ENCODE measurements around the gene SORL1. TPM values are rescaled to one million over a fixed set of nuclear protein-coding genes. Genes with fewer than 3 reads are reported as not detected.

Gene SORL1
- total RNA-seq, 2 experiments from 2014 or later: 66.8 to 67.2 TPM

DNA sequence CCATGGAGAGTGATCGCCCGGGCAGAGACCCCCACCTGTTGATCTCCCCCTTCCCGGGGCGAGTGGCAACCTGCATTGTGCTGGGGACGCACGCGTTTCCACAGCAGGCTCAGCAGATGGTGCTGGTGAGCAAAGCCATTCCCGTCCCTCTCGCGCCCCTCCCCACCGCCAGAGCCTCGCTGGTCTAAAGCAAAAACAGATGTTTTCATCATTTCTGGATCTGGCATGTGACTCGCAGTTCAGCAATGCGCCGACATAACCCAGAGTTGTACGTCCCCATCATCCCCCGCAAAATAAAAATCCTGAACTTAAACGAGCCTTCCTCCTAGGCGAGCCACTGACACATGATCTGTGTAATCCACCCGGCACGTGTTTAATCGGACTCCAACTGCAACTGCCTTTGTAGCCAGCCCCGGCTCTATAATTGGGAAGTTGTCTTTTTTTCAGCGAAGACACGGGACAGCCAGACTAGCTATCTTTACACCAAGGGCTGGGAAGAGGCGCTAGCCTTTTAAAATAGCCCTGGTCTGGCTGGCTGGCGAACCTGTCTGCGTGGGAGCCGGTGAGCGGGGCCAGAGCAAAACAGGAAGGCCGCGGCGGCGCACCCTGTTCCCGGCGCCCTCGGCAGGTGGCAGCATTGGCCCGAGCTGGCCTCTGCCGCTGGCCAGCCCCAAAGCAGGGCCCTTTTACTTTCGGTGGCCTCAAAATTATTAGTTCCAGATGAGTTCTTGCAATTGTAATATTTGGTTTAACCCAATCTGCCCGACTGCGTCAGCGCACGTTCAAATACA is 203.6 kb downstream of the SORL1 start:
- peaks cover 6% of the 10 kb centered on the region for H3K27me3 Mint-ChIP-seq (ENCODE audit: low read depth)
- peak; percentile 82 for DNase-seq
- CTCF ChIA-PET: interaction anchor here (0.6 to 2.2 kb wide), 21 partner anchors 8 to 673 kb away, joined by 3 to 13 read pairs (median 4); no protein-coding TSS in a partner anchor
- peak overlapping the region; percentile 26 for H3K27ac Mint-ChIP-seq
- H3K36me3 Mint-ChIP-seq (ENCODE audit: low read depth): no peaks in the 10 kb centered on the region
- intact Hi-C loops (cut with micrococcal nuclease): loop anchor here (1.0 to 10.0 kb wide), 7 partner anchors 337 to 1199 kb away; no protein-coding TSS in a partner anchor
- no peaks in the 10 kb centered on the region for H3K9me3 Mint-ChIP-seq
- peak overlapping the region; percentile 74 for H3K4me3 Mint-ChIP-seq
- H3K4me1 Mint-ChIP-seq (ENCODE audit: low read depth): peaks cover 22% of the 10 kb centered on the region

DNA sequence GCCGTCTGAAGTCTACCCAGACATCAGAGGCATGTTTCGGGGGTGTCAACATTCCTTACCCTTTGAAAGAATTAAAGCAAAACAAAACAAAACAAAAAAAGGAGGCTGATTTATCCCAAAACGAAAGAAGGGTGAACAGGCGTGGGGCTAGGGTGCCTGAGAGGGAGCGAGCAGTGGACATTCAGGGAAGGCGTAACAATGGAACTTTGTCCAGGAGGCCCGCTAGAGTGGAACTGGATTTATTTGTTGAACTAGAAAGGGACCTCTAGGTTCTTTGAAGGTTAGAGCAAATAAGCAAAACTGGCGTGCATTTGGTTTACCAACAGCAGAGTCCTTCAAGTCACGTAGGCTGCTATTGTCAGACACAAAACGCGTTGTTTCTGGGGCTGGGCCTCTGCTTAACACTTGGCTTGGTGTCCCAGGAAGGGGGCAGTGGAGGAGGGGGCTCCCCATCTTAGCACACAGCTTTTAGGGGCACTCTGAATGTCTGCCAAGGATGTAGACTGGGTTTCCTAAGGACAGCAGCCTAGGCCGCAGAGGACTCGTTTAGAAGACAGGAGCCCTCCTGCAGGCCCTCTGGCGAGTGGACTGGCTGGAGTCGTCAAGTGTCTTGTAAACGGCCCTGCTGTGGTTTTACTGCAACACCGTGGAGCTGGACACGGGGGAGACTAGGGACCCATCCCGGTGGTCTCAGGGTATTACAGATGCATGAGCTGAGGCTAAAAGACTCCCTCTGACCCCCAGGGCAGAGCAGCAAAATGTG is 204.4 kb downstream of the SORL1 start:
- H3K4me3 Mint-ChIP-seq: peak overlapping the region; percentile 74
- CTCF ChIA-PET: interaction anchor here (0.6 to 1.6 kb wide), 7 partner anchors 9 to 547 kb away, joined by 3 to 4 read pairs (median 4); no protein-coding TSS in a partner anchor
- H3K27me3 Mint-ChIP-seq (ENCODE audit: low read depth): peaks cover 6% of the 10 kb centered on the region
- no peaks in the 10 kb centered on the region for H3K36me3 Mint-ChIP-seq (ENCODE audit: low read depth)
- H3K9me3 Mint-ChIP-seq: no peaks in the 10 kb centered on the region
- no peak for DNase-seq
- H3K27ac Mint-ChIP-seq: no peak overlapping the region
- intact Hi-C loops (cut with micrococcal nuclease): loop anchor here (1.0 to 10.0 kb wide), 4 partner anchors 409 to 1198 kb away; no protein-coding TSS in a partner anchor
- peaks cover 14% of the 10 kb centered on the region for H3K4me1 Mint-ChIP-seq (ENCODE audit: low read depth)

DNA sequence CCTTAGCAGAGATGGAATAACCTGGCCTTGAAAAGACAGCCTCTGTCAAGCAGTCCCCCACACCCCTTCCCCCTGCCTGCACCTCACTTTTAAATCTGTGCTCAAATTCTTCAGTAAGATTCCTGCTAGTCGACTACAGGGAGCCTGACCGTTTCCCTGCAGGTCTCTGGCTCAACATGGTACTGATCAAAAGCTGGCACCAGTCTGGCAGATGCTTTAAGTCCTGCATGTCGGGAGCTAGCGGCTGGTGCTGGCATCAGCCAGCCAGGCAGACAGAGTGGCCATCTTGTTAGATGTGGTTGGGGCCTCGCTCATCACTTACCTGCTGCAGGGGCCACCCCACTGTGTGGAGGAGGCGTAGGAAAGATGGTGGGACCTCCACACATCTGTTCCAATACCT is 205.0 kb downstream of the SORL1 start:
- Mint-ChIP-seq H3K36me3 (ENCODE audit: low read depth) (no peaks in the 10 kb centered on the region), H3K4me1 (ENCODE audit: low read depth) (peaks cover 12% of the 10 kb centered on the region), H3K27me3 (ENCODE audit: low read depth) (peaks cover 6% of the 10 kb centered on the region), H3K9me3 (no peaks in the 10 kb centered on the region), H3K27ac (no peak overlapping the region), H3K4me3 (no peak overlapping the region)
- no peak for DNase-seq
- CTCF ChIA-PET: interaction anchor here (1.4 kb wide), 2 partner anchors 13 to 547 kb away, joined by 4 read pairs; no protein-coding TSS in a partner anchor
- intact Hi-C loops (cut with micrococcal nuclease): loop anchor here (5.0 to 10.0 kb wide), 2 partner anchors 410 to 1198 kb away; no protein-coding TSS in a partner anchor

GRCh38 chr11:121659811-121660210 is 207.7 kb downstream of the SORL1 start:
- DNase-seq: no peak
- CTCF ChIA-PET: no interaction called here
- Mint-ChIP-seq H3K27ac (no peak overlapping the region), H3K36me3 (ENCODE audit: low read depth) (no peaks in the 10 kb centered on the region), H3K27me3 (ENCODE audit: low read depth) (peaks cover 6% of the 10 kb centered on the region), H3K9me3 (no peaks in the 10 kb centered on the region), H3K4me3 (no peak overlapping the region), H3K4me1 (ENCODE audit: low read depth) (peaks cover 11% of the 10 kb centered on the region)
- intact Hi-C loops (cut with micrococcal nuclease): loop anchor here (5.0 to 10.0 kb wide), 2 partner anchors 413 to 1195 kb away; no protein-coding TSS in a partner anchor

DNA sequence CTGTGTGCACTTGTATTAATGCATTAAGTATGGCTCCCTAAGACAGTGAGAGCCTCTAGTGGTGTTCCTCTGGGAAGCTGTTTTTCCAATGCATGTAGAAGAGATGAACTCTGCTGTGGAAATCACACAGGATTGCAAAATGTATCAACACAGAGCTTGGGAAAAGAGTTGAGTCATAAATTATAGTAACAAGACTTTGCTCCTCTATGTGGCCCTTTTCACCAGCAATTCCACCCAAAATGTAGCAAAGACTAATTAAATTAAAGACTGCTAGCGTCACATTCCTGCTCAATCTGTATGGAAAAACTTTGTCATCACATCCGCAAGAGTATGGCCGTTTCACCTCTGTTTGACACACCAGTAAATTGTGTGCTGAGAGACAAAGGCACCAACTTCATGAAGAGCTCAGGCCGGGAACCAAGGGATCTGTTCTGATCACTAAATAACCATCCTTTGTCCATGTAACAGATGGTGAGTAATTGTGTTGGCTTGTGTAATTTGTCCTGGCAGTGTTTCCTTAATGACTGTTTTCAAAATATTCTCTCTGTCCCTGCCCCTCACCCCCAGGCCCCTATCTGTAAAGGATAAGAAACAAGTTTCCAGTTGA is 209.9 kb downstream of the SORL1 start:
- Mint-ChIP-seq H3K9me3 (no peaks in the 10 kb centered on the region), H3K27ac (no peak overlapping the region), H3K4me3 (no peak overlapping the region), H3K4me1 (ENCODE audit: low read depth) (no peaks in the 10 kb centered on the region), H3K36me3 (ENCODE audit: low read depth) (no peaks in the 10 kb centered on the region), H3K27me3 (ENCODE audit: low read depth) (no peaks in the 10 kb centered on the region)
- no peak for DNase-seq
- CTCF ChIA-PET: interaction anchor here (1.3 to 1.5 kb wide), 2 partner anchors 540 to 541 kb away, joined by 4 read pairs; no protein-coding TSS in a partner anchor
- intact Hi-C loops (cut with micrococcal nuclease): no loop called here

DNA sequence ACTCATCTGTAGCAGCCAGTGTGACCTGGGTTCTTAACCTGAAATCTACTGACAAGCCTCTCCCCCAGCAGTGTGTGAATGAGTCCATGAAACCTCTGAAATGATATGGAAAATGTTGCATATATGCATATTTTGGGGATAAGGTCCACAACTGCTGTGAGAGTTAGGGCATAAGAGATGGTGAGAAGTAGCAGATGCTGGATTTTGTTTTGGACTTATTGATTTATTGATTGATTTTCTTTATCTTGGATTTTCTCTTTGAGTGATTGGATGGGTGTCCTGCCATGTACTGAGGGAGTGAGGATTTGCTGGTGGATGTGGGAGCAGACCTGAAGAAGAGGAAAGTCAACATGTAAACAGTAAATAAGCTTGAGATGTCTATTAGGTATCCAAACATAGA is 212.0 kb downstream of the SORL1 start:
- CTCF ChIA-PET: interaction anchor here (1.5 kb wide), 1 partner anchor 9 kb away, joined by 5 read pairs; no protein-coding TSS in a partner anchor
- Mint-ChIP-seq H3K9me3 (no peaks in the 10 kb centered on the region), H3K27ac (no peak overlapping the region), H3K4me1 (ENCODE audit: low read depth) (no peaks in the 10 kb centered on the region), H3K4me3 (no peak overlapping the region), H3K36me3 (ENCODE audit: low read depth) (no peaks in the 10 kb centered on the region), H3K27me3 (ENCODE audit: low read depth) (no peaks in the 10 kb centered on the region)
- no peak for DNase-seq
- intact Hi-C loops (cut with micrococcal nuclease): no loop called here

DNA sequence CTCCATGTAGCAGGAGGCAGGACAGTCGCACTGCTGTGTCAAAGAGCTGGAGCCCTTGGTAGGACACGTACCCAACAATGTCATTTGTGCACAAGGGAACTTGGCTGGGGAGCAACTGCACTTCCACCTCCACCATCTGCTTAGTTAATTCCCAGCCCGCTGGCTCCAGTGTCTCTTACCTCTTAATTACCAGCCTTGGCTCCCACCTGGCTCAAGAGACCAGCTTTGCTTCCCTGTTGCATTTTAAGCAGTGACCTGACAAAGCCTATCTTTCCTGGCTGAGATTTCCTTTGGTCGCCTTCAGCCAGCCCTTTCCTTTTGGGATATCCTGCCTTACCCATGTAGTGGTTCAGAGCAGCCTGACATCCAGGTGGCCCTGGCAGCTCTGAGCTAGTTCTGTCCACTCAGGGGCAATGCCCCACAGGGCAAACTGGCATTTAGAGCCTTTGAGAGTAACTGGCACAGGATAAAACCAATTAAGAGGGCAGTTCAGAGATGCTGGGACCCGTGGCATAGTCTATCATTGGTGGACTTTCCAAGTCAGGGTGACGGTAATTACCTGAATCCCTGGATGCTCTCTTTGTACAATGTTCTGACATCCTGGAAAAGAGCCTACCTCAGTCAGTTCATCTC is 213.2 kb downstream of the SORL1 start:
- intact Hi-C loops (cut with micrococcal nuclease): no loop called here
- H3K27ac Mint-ChIP-seq: no peak overlapping the region
- CTCF ChIA-PET: interaction anchor here (1.5 kb wide), 1 partner anchor 11 kb away, joined by 5 read pairs; no protein-coding TSS in a partner anchor
- no peaks in the 10 kb centered on the region for H3K36me3 Mint-ChIP-seq (ENCODE audit: low read depth)
- H3K27me3 Mint-ChIP-seq (ENCODE audit: low read depth): no peaks in the 10 kb centered on the region
- no peaks in the 10 kb centered on the region for H3K9me3 Mint-ChIP-seq
- DNase-seq: no peak
- no peaks in the 10 kb centered on the region for H3K4me1 Mint-ChIP-seq (ENCODE audit: low read depth)
- H3K4me3 Mint-ChIP-seq: no peak overlapping the region

- no peak for DNase-seq
- Mint-ChIP-seq H3K4me3 (no peak overlapping the region), H3K27ac (no peak overlapping the region), H3K9me3 (no peaks in the 10 kb centered on the region), H3K27me3 (ENCODE audit: low read depth) (no peaks in the 10 kb centered on the region), H3K4me1 (ENCODE audit: low read depth) (no peaks in the 10 kb centered on the region), H3K36me3 (ENCODE audit: low read depth) (no peaks in the 10 kb centered on the region)
- intact Hi-C loops (cut with micrococcal nuclease): no loop called here
- CTCF ChIA-PET: interaction anchor here (0.6 kb wide), 1 partner anchor 1342 kb away, joined by 5 read pairs; no protein-coding TSS in a partner anchor
These were observed 215.7 kb downstream of the SORL1 start for GRCh38 chr11:121667836-121668235.

DNA sequence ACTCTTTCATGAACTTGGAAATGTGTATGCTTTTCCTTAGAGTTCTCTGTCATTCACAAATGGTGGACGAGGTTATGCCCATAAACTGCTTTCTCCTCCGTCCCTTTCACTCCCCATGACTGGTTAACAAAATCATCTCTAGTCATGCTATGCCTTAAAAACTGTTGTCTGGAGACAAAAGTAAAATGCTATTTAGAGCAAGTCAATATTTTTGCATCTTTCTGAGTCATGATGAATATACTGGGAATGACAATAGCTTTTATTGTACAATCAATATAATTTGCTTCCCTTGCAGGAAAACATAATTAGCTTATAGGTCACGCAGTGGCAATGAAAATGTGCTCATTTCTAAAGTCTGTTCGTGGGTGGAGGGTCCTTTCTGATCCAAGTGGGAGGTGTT is 217.3 kb downstream of the SORL1 start:
- intact Hi-C loops (cut with micrococcal nuclease): no loop called here
- no peaks in the 10 kb centered on the region for H3K27me3 Mint-ChIP-seq (ENCODE audit: low read depth)
- CTCF ChIA-PET: interaction anchor here (1.3 kb wide), 1 partner anchor 13 kb away, joined by 4 read pairs; no protein-coding TSS in a partner anchor
- DNase-seq: no peak
- no peaks in the 10 kb centered on the region for H3K4me1 Mint-ChIP-seq (ENCODE audit: low read depth)
- no peaks in the 10 kb centered on the region for H3K9me3 Mint-ChIP-seq
- no peaks in the 10 kb centered on the region for H3K36me3 Mint-ChIP-seq (ENCODE audit: low read depth)
- no peak overlapping the region for H3K27ac Mint-ChIP-seq
- H3K4me3 Mint-ChIP-seq: no peak overlapping the region

DNA sequence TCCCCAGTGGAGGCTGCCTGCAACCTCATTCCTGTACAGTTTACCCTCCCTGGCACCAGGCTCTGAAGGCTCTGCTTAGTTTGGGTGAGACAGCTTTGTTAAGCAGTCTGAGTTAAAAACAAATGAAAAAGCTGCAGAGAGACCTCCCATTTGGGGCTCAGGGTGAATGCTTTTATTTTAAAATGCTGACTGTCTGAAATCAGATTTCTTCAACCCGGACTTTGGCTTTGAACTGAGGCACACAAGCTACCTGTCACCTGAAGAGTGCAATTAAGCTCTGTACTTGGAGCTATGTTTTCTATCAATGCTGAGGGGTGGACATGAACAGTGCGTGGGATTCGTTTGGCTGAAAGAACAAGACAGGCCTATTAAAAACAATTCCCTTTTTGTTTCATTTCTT is 218.2 kb downstream of the SORL1 start:
- H3K27me3 Mint-ChIP-seq (ENCODE audit: low read depth): no peaks in the 10 kb centered on the region
- intact Hi-C loops (cut with micrococcal nuclease): no loop called here
- CTCF ChIA-PET: interaction anchor here (1.3 kb wide), 1 partner anchor 14 kb away, joined by 4 read pairs; no protein-coding TSS in a partner anchor

GRCh38 chr11:121670805-121671282 is 218.7 kb downstream of the SORL1 start:
- CTCF ChIA-PET: interaction anchor here (1.3 kb wide), 1 partner anchor 14 kb away, joined by 4 read pairs; no protein-coding TSS in a partner anchor
- H3K4me1 Mint-ChIP-seq (ENCODE audit: low read depth): no peaks in the 10 kb centered on the region
- H3K9me3 Mint-ChIP-seq: no peaks in the 10 kb centered on the region
- H3K4me3 Mint-ChIP-seq: no peak overlapping the region
- no peaks in the 10 kb centered on the region for H3K27me3 Mint-ChIP-seq (ENCODE audit: low read depth)
- intact Hi-C loops (cut with micrococcal nuclease): no loop called here
- no peak overlapping the region for H3K27ac Mint-ChIP-seq
- no peaks in the 10 kb centered on the region for H3K36me3 Mint-ChIP-seq (ENCODE audit: low read depth)
- DNase-seq: no peak

More for the DNA sequence above, 218.2 kb downstream of the SORL1 start:
- Mint-ChIP-seq H3K9me3 (no peaks in the 10 kb centered on the region), H3K4me1 (ENCODE audit: low read depth) (no peaks in the 10 kb centered on the region), H3K36me3 (ENCODE audit: low read depth) (no peaks in the 10 kb centered on the region), H3K27ac (no peak overlapping the region), H3K4me3 (no peak overlapping the region)
- DNase-seq: no peak
